Endodermal cell (in vitro differentiated cells): ENCODE measurements around the gene RPS6KA2. TPM values are rescaled to one million over a fixed set of nuclear protein-coding genes. Genes with fewer than 3 reads are reported as not detected.

Experiments
- DNase-seq: peaks from one replicate; pipeline ENCODE4 v3.0.0-alpha.2; 2017
- H3K27ac ChIP-seq: 2 replicates; pipeline ENCODE4 v1.5.1; 2013; ENCODE audit warnings: mild to moderate bottlenecking, low read depth, low read length, moderate library complexity
- H3K27me3 ChIP-seq: 2 replicates; pipeline ENCODE4 v1.6.1; 2013; ENCODE audit warnings: mild to moderate bottlenecking, low read length, moderate library complexity; ENCODE audit not compliant: insufficient read depth, control insufficient read depth, poor library complexity, severe bottlenecking
- H3K36me3 ChIP-seq: 2 replicates; pipeline ENCODE4 v1.7.0; 2013; ENCODE audit warnings: mild to moderate bottlenecking, low read length, moderate library complexity; ENCODE audit not compliant: control insufficient read depth, insufficient read depth
- H3K4me1 ChIP-seq: one replicate; pipeline ENCODE4 v1.7.0; 2013; ENCODE audit warnings: low read length; ENCODE audit not compliant: control insufficient read depth, insufficient read depth
- H3K4me3 ChIP-seq: 2 replicates; pipeline ENCODE4 v1.5.1; 2013; ENCODE audit warnings: mild to moderate bottlenecking, low read length, moderate library complexity
- H3K9ac ChIP-seq: 2 replicates; pipeline ENCODE4 v1.6.1; 2013; ENCODE audit warnings: mild to moderate bottlenecking, low read length, moderate library complexity; ENCODE audit not compliant: poor library complexity, severe bottlenecking; ENCODE audit errors: extremely low read depth
- H3K9me3 ChIP-seq: 2 replicates; pipeline ENCODE4 v1.6.1; 2013; ENCODE audit warnings: mild to moderate bottlenecking, low read length, moderate library complexity; ENCODE audit not compliant: control insufficient read depth
- H3K27ac Mint-ChIP-seq: 2 replicates; pipeline ENCODE4 v1.8.0; 2020; ENCODE audit warnings: mixed read lengths
- H3K27me3 Mint-ChIP-seq: 2 replicates; pipeline ENCODE4 v1.8.0; 2021; ENCODE audit warnings: mild to moderate bottlenecking, mixed read lengths; ENCODE audit not compliant: insufficient read depth
- H3K36me3 Mint-ChIP-seq: 2 replicates; pipeline ENCODE4 v1.8.0; 2020; ENCODE audit warnings: low read depth, mixed read lengths
- H3K4me1 Mint-ChIP-seq: 2 replicates; pipeline ENCODE4 v1.8.0; 2020; ENCODE audit warnings: mixed read lengths
- H3K4me3 Mint-ChIP-seq: 2 replicates; pipeline ENCODE4 v1.8.0; 2020; ENCODE audit warnings: mild to moderate bottlenecking, moderate library complexity, mixed read lengths
- H3K9me3 Mint-ChIP-seq: 2 replicates; pipeline ENCODE4 v1.8.0; 2020; ENCODE audit warnings: mild to moderate bottlenecking, mixed read lengths
- WGBS, 2 experiments: methylation state at CpG; one replicate each; pipeline versions ENCODE4 v1.1.5 to v1.1.7; 2013; ENCODE audit warnings: missing lambda C conversion rate in 2 of 2, mixed read lengths in 1 of 2; ENCODE audit not compliant: insufficient coverage in 1 of 2, insufficient read length in 1 of 2; 5-methylcytosine and 5-hydroxymethylcytosine counted together
- total RNA-seq, 2 donors: library from RNA; stranded (reverse); fragmentation: NEBNext Ultra II Directional in 1 of 2; extraction: Animal tissue kit (Norgen Biotek cat#: 25700) in 1 of 2; gene quantifications; 2 replicates in 1 of 2; 3 replicates in 1 of 2; pipeline ENCODE4 v1.2.1, GENCODE V29; 2021
- TF ChIP-seq, protein P1 (sequence below): fragments of 200-600 bp; sonication (generic); conservative IDR thresholded peaks from 2 replicates; pipeline ENCODE4 v1.5.0; 2021; ENCODE audit warnings: antibody characterized with exemption, mild to moderate bottlenecking

Gene RPS6KA2
- total RNA-seq, 2 donors from 2014 or later: 17.9 to 23.9 TPM

DNA sequence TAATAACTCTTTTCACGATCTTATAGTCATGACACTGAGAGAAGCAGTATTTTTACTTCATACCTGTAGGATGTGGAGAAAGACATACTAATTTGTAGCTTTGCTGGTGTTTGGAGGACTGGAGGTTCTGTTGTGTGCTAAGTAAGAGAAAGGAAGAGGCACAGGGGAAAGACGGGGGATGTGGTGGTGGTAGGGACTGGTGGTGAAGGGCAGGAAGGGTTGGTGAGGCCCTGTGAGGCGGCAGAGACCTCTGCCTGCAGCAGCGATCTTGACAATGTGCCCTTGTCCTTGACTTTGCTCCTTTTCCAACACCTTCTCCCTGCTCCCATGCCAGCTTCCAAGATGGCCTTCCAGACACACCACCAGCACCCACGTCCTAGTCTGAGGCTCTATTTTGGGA is 211.7 kb downstream of the RPS6KA2 start:
- Mint-ChIP-seq H3K27ac (no peak overlapping the region), H3K36me3 (peaks cover 35% of the 10 kb centered on the region), H3K4me3 (no peak overlapping the region), H3K4me1 (peaks cover under 1% of the 10 kb centered on the region), H3K9me3 (no peaks in the 10 kb centered on the region), H3K27me3 (no peaks in the 10 kb centered on the region)
- Histone ChIP-seq H3K36me3 (peaks cover 16% of the 10 kb centered on the region), H3K9ac (no peak overlapping the region), H3K27ac (no peak overlapping the region), H3K4me1 (no peaks in the 10 kb centered on the region), H3K9me3 (no peaks in the 10 kb centered on the region), H3K27me3 (no peaks in the 10 kb centered on the region), H3K4me3 (no peak overlapping the region)
- DNase-seq: no peak
- TF ChIP-seq, protein P1, sequence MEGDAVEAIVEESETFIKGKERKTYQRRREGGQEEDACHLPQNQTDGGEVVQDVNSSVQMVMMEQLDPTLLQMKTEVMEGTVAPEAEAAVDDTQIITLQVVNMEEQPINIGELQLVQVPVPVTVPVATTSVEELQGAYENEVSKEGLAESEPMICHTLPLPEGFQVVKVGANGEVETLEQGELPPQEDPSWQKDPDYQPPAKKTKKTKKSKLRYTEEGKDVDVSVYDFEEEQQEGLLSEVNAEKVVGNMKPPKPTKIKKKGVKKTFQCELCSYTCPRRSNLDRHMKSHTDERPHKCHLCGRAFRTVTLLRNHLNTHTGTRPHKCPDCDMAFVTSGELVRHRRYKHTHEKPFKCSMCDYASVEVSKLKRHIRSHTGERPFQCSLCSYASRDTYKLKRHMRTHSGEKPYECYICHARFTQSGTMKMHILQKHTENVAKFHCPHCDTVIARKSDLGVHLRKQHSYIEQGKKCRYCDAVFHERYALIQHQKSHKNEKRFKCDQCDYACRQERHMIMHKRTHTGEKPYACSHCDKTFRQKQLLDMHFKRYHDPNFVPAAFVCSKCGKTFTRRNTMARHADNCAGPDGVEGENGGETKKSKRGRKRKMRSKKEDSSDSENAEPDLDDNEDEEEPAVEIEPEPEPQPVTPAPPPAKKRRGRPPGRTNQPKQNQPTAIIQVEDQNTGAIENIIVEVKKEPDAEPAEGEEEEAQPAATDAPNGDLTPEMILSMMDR: no peak
- 91 to 92% methylated on average over 2 to 5 of the region's 5 CpGs for WGBS, 2 experiments

DNA sequence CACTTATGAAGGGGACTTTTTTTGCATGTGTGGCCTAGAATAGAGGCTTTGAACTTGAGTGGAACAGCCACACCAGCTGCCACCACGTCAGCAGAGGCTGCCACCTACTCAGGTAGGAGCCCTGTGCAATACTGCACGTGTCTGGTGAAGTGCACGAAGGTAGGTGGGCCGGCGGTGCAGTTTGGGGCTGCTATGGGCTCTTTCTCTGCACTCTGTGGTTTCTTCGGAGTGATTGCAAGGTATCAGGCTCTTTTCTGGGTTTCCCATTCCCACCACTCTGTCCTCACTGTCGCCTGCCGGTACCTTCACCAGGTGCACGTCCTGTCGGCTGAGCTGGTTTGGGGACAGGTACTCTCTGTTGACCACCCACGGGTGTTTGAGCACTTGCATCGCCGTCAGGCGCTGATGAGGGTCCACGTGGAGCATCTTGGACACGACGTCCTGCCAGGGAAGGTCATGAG is 213.5 kb downstream of the RPS6KA2 start:
- 93 to 98% methylated on average over 13 to 17 of the region's 17 CpGs for WGBS, 2 experiments
- peaks cover 13% of the 10 kb centered on the region for H3K36me3 ChIP-seq
- Mint-ChIP-seq H3K9me3 (no peaks in the 10 kb centered on the region), H3K27me3 (no peaks in the 10 kb centered on the region), H3K36me3 (peaks cover 28% of the 10 kb centered on the region), H3K27ac (no peak overlapping the region), H3K4me3 (no peak overlapping the region), H3K4me1 (peaks cover 10% of the 10 kb centered on the region)
- H3K4me3 ChIP-seq: no peak overlapping the region
- no peaks in the 10 kb centered on the region for H3K4me1 ChIP-seq
- H3K9me3 ChIP-seq: no peaks in the 10 kb centered on the region
- no peak for DNase-seq
- H3K27ac ChIP-seq: no peak overlapping the region
- H3K27me3 ChIP-seq: no peaks in the 10 kb centered on the region
- H3K9ac ChIP-seq: no peak overlapping the region
- TF ChIP-seq, protein P1: no peak

DNA sequence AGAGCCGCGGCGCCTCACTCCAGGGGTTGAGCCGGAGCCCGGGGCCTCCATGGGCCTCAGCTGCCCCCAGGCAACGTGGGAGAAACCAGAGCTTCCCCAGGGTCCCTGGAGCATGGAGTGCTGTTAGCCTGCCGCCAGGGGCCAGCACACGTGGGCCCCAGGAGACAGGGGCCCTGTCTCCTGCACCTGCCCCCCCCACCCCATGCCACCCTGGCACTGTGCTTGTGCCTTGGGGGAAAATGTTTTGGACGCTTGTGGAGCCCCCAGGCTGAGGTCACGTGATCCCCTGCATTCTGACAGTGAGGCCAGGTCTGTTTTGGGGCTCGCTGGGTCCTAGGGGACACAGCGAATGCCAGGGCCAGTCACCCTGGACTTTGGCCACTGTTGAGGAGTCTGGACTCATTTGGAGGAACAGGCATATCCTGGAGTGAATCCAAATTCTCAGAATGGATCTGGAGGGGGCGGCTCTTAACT is 214.1 kb downstream of the RPS6KA2 start:
- Histone ChIP-seq H3K4me1 (no peaks in the 10 kb centered on the region), H3K27ac (no peak overlapping the region), H3K4me3 (no peak overlapping the region), H3K36me3 (peaks cover 7% of the 10 kb centered on the region), H3K9ac (no peak overlapping the region), H3K9me3 (no peaks in the 10 kb centered on the region), H3K27me3 (no peaks in the 10 kb centered on the region)
- no peaks in the 10 kb centered on the region for H3K9me3 Mint-ChIP-seq
- TF ChIP-seq, protein P1: no peak
- H3K4me1 Mint-ChIP-seq: peaks cover 10% of the 10 kb centered on the region
- peaks cover 22% of the 10 kb centered on the region for H3K36me3 Mint-ChIP-seq
- H3K27ac Mint-ChIP-seq: no peak overlapping the region
- WGBS, 2 experiments: 92 to 94% methylated on average over 8 to 13 of the region's 13 CpGs
- no peaks in the 10 kb centered on the region for H3K27me3 Mint-ChIP-seq
- H3K4me3 Mint-ChIP-seq: no peak overlapping the region
- DNase-seq: no peak
